SK-N-MC (cell line): Measurements from ENCODE around the gene TUBB2B.

Source experiments
- EZH2 ChIP-seq: fragments of 200-600 bp; sonication (generic); IDR thresholded peaks from one replicate; pipeline ENCODE4 v1.6.1; 2017; ENCODE audit warnings: antibody characterized with exemption
- POLR2AphosphoS5 ChIP-seq: IDR thresholded peaks from 2 replicates; pipeline ENCODE4 v1.6.1; 2012; ENCODE audit warnings: mild to moderate bottlenecking, low read depth, low read length, borderline replicate concordance

DNA sequence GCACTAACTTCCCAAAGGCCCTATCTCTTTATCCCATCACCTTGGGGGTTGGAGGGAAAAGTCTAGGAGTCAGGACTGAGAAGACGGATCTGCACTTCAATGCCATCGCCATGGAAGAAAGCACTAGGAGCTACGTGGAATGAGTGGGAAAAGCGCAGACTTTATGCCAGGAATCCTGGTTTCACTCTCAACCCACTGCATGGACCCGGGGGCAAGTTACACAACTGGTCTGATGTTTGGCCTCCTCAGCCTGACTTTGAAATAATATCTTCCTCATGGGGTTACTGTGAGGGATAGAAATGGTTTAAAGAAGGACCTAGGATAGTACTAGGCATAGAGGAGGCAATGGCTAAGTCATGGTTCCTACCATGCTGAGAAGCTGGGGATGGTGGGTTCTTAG is 17.8 kb upstream of the TUBB2B start:
- TF ChIP-seq EZH2: no peak
- no peak for TF ChIP-seq POLR2AphosphoS5
